Measurements from ENCODE around the gene RARG. TPM values are rescaled to one million over a fixed set of nuclear protein-coding genes. Genes with fewer than 3 reads are reported as not detected.
A peak's percentile ranks its signal among the peaks of the same experiment; 100 is the strongest.
"Not testable (repeated sequence)": the region's sequence is repeated elsewhere in the genome, so short reads cannot be mapped to it uniquely, and the experiment has no call there.

Gene RARG
- total RNA-seq, 1 experiment from 2014 or later: 25.0 TPM

DNA sequence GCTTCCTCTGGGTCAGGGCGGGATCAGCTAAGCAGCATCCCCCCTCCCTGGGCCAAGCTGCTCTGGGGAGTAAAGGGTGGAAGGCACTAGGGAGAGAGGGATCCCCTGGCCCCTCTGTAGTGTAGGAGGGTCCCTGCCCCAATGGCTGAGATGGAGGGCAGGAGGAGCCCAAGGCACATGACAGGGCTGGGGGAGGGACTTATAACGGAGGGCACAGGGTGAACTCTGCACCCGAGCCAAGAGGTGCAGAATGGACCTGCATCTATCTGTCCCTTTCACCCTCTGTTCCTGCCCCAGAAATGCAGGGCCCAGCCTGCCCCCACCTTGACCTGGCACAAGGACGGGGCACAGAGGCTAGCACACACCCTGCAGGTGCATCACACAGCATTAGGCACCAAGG, 21.2 kb downstream of the RARG start:
- DNase-seq (ENCODE audit: low spot score): no peak

GRCh38 chr12:53208877-53209463, 23.0 kb downstream of the RARG start:
- DNase-seq (ENCODE audit: low spot score): no peak

DNA sequence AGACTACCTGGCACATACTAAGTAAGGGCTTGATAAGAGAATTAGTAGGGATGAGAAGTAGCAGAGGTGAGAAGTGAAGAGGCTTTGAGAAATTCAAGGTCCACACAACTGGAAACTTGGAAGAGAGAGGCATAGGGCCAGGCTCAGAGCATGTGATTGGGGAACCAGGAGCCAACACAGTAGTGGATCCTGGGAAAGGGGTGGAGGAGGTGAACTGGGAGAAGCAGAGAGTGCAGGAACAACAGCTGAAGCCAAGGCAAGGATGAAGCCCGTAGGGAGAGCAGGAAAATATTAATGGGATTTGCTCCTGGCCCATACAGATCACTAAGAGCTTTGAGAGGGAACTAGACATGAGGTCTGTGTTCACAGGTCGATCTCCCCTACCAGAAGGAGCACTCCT, 23.6 kb downstream of the RARG start:
- no peak for DNase-seq (ENCODE audit: low spot score)

GRCh38 chr12:53207042-53207441, 25.0 kb downstream of the RARG start, which contains the start of gene ITGB7:
Gene ITGB7, minus strand, starts transcription at chr12:53207251. Its CDS starts 6,808 bp downstream, at chr12:53200443.
- no peak for DNase-seq (ENCODE audit: low spot score)

DNA sequence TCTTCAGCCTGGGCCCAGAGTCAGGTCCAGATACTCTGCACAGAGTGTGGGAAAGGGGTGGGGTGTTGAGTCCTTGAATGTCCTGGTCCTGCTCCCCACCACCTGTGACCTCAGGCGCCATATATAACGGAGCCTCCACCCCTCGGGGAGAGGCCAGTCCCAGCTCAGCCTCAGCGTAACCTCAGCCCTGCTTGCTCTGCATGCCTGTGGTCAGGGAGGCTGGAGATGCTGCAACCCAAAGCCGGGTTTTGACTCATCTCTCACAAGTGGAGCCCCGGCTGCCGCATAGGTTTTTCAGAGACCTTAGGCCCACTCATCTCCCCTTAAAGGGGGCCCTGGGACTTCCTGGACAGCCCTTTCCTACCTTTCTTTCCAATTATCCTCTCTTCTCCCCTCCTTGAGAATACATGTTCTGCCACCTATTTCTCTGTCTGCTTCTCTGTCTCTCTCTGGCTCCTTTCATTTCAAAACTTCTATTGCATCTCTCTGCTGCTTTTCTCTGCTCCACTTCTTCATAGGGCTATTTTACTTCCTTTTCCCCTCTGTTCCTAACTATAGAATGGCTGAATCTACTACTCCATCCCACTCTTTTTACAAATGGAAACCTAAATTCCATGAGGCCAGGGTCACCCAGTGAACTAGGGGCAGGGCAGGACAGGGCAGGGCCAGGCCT, 26.1 kb downstream of the RARG start:
- DNase-seq (ENCODE audit: low spot score): peak; percentile 70

DNA sequence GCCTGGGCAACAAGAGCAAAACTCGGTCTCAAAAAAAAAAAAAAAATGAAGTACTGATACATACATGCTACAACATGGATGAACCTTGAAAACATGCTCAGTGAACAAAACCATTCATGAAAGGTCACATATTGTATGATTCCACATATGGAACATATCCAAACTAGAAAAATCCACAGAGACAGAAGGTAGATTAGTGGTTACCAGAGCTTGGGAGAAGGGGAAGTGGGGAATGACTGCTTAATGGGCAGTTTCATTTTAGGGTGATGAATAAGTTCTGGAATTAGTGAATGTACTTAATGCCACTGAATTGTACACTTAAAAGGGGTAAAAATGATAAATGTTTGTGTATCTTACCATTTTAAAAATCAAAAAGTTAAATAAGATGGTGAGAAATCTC, 27.7 kb downstream of the RARG start:
- no peak for DNase-seq (ENCODE audit: low spot score)

- not testable (repeated sequence) for DNase-seq (ENCODE audit: low spot score)
Measured at GRCh38 chr12:53202316-53202715, 29.7 kb downstream of the RARG start.

- no peak for DNase-seq (ENCODE audit: low spot score)
Measured at GRCh38 chr12:53201639-53202038, 30.4 kb downstream of the RARG start.

GRCh38 chr12:53201177-53201541, 30.9 kb downstream of the RARG start:
- DNase-seq (ENCODE audit: low spot score): no peak

DNA sequence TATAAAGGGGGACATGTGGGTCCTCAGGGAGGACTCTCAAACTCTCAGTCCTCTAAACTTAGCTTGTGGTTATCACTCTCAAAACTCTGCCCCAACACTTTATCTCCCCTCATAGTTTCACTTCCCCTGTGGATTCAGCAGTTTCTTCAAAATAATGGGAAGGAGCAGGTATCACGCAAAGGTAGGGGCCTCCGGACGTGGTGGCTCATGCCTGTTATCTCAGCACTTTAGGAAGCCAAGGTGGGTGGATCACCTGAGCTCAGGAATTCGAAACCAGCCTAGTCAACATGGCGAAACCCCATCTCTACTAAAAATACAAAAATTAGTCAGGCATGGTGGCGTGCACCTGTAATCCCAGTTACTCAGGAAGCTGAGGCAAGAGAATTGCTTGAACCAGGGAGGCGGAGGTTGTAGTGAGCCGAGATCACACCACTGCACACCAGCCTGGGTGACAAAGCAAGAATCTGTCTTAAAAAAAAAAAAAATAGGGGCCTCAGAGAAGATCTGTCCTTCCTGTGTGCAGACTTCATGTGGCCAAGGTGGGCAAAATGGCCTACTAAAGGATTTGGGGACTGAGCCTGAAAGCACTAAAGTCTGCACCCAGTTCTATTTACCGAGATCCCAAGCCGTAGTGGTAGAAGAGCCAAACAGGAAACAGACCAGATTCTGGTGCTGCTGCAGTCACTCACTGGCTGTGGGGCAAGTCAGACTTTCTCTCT, 31.4 kb downstream of the RARG start:
- no peak for DNase-seq (ENCODE audit: low spot score)

- no peak for DNase-seq (ENCODE audit: low spot score)
Measured at GRCh38 chr12:53200107-53200457, 31.9 kb downstream of the RARG start.

DNA sequence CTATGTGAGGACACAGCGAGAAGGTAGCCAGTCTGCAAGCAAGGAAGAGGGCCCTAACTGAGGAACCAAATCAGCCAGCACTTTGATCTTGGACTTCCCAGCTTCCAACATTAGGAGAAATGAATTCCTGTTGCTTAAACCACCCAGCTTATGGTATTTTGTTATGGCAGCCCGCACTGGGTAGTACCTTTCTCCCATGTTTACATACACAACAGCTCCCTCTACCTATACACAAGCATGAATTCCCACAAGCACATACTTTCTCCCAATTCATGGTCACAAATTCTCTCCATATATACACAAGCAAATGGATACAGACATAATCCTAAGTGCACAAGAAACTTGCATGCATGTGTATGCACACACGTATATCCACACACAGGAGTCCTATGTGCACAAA, 32.3 kb downstream of the RARG start:
- DNase-seq (ENCODE audit: low spot score): no peak

GRCh38 chr12:53198486-53199110, 33.4 kb downstream of the RARG start:
- no peak for DNase-seq (ENCODE audit: low spot score)

GRCh38 chr12:53197011-53197640, 34.9 kb downstream of the RARG start:
- DNase-seq (ENCODE audit: low spot score): no peak

GRCh38 chr12:53196486-53196885, 35.5 kb downstream of the RARG start:
- DNase-seq (ENCODE audit: low spot score): no peak

GRCh38 chr12:53195516-53196420, 36.2 kb downstream of the RARG start:
- DNase-seq (ENCODE audit: low spot score): peak; percentile 25

GRCh38 chr12:53194973-53195372, 37.0 kb downstream of the RARG start:
- no peak for DNase-seq (ENCODE audit: low spot score)

DNA sequence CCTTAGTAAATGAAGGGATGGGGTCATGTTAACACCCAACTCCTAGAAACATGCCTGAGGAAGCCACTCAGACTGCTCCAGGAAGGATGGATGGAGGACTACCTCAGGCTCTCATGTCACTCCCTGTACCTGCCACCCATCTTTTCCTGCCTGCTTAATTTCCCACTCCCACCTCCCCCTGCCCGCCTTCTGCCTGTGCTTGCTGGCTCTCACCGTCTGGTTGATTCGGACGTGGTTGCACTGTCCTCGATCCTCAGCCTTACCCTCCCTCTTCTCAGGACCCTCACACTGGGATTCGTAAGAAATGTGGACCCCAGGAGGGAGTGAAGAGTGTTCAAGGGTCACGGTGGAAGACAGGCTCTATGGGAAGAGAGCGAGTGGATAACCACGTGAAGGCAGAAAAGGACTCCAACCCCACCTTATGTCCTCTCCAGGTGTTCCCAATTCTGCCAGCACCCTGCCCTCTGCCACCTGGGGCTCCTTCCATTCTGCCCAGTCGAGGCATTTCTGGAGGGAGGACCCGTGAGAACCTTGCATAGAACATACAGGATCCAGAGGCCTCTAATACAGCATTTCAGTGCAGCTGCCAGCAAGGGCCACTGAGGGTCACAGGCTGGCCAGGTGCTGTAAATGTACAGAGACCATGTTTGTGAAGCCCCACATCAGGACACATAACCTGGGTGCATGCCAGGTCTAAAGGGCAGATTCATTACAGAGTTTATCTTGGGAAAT, 37.9 kb downstream of the RARG start:
- DNase-seq (ENCODE audit: low spot score): no peak

GRCh38 chr12:53193040-53193439, 39.0 kb downstream of the RARG start:
- DNase-seq (ENCODE audit: low spot score): no peak

GRCh38 chr12:53192531-53193021, 39.4 kb downstream of the RARG start:
- no peak for DNase-seq (ENCODE audit: low spot score)
